HepG2 (cell line): ENCODE results near the gene TNS4. TPM values are rescaled to one million over a fixed set of nuclear protein-coding genes. Genes with fewer than 3 reads are reported as not detected.
A peak's percentile ranks its signal among the peaks of the same experiment; 100 is the strongest.

Experiments used
- ATAC-seq: fragments of 200-7000 bp; cut with Tn5 transposase; 3 replicates; pipeline ENCODE4 v1.9.1; 2020; ENCODE audit warnings: mild to moderate bottlenecking, moderate library complexity
- BruUV-seq: library from RNA; stranded (reverse); fragments of 400-500 nt; replicated peaks from 2 replicates; lab custom pipeline; 2021; lab: Mats Ljungman, UMichigan
- CTCF ChIA-PET: fragments of 300-600 bp; formaldehyde crosslinking; extraction: SDS; loops from one replicate; lab custom pipeline; 2021; ENCODE audit warnings: low total read pairs, inconsistent platforms, low intra/inter-chr PET ratio; lab: Yijun Ruan, JAX
- POLR2A ChIA-PET: fragments of 350-600 bp; sonication (Branson Sonifier 250); formaldehyde crosslinking; loops from one replicate; lab custom pipeline; 2020; ENCODE audit warnings: antibody characterized with exemption, inconsistent platforms; lab: Yijun Ruan, JAX
- DNase-seq: peaks from one replicate; pipeline ENCODE4 v3.0.0-alpha.2; 2015; ENCODE audit warnings: low spot score
- FAIRE-seq: peaks from 3 replicates; lab custom pipeline; 2011; peaks lifted over from hg19 to GRCh38; lab: Jason Lieb, UNC
- H2AFZ ChIP-seq: one replicate; pipeline ENCODE4 v1.6.1; 2011; ENCODE audit warnings: low read length, inconsistent platforms
- H3K27ac ChIP-seq: fragments of 300-600 bp; 3 replicates; pipeline ENCODE4 v1.8.0; 2011; ENCODE audit warnings: mixed run types, mild to moderate bottlenecking, mixed read lengths, low read length, inconsistent platforms; ENCODE audit not compliant: insufficient read depth; ENCODE audit errors: extremely low read length
- H3K27me3 ChIP-seq, 2 experiments: fragments of 200-600 bp in 1 of 2; 2 replicates in 1 of 2; 3 replicates in 1 of 2; pipeline versions ENCODE4 v1.6.0 to v1.8.0; 2011; ENCODE audit warnings: low read length in 2 of 2, mild to moderate bottlenecking in 2 of 2, moderate library complexity in 2 of 2, inconsistent platforms in 1 of 2; ENCODE audit not compliant: insufficient read depth in 2 of 2, control insufficient read depth in 1 of 2
- H3K36me3 ChIP-seq, 2 experiments: fragments of 200-600 bp in 1 of 2; replicated peaks in 1 of 2; 2 replicates in 1 of 2; 3 replicates in 1 of 2; pipeline versions ENCODE4 v1.5.1 to v1.8.0; 2011; ENCODE audit warnings: low read length in 2 of 2, inconsistent platforms in 1 of 2; ENCODE audit not compliant: insufficient read depth in 2 of 2, control insufficient read depth in 1 of 2
- H3K4me1 ChIP-seq: 2 replicates; pipeline ENCODE4 v1.5.1; 2012; ENCODE audit warnings: low read length, inconsistent platforms; ENCODE audit not compliant: insufficient read depth
- H3K4me2 ChIP-seq: 2 replicates; pipeline ENCODE4 v1.6.0; 2011; ENCODE audit warnings: low read depth, low read length, inconsistent platforms
- H3K4me3 ChIP-seq, 3 experiments: fragments of 200-600 bp in 1 of 3; sonication (generic), shearing (Covaris generic) in 1 of 3; replicated peaks in 1 of 3; 2 replicates each; pipeline ENCODE4 v1.5.1; 2011 to 2016; ENCODE audit warnings: low read length in 3 of 3, inconsistent platforms in 2 of 3, low read depth in 2 of 3, mild to moderate bottlenecking in 2 of 3, control low read depth in 1 of 3, mixed read lengths in 1 of 3; ENCODE audit not compliant: insufficient read depth in 1 of 3
- H3K79me2 ChIP-seq: one replicate; pipeline ENCODE4 v1.6.1; 2011; ENCODE audit warnings: low read length, inconsistent platforms; ENCODE audit not compliant: insufficient read depth
- H3K9ac ChIP-seq: 2 replicates; pipeline ENCODE4 v1.6.0; 2011; ENCODE audit warnings: mild to moderate bottlenecking, low read depth, low read length, inconsistent platforms; ENCODE audit not compliant: insufficient read depth
- H3K9me3 ChIP-seq: 2 replicates; pipeline ENCODE4 v1.5.1; 2012; ENCODE audit warnings: mild to moderate bottlenecking, low read length
- H4K20me1 ChIP-seq: 2 replicates; pipeline ENCODE4 v1.6.0; 2011; ENCODE audit warnings: inconsistent platforms, mild to moderate bottlenecking, low read length, moderate library complexity; ENCODE audit not compliant: insufficient read depth
- KLF16 ChIP-seq, 2 experiments: sonication (generic) in 1 of 2; formaldehyde crosslinking in 1 of 2; IDR thresholded peaks; 2 replicates each; pipeline versions ENCODE4 v1.6.1 to v1.8.0; 2016 to 2023; ENCODE audit warnings: missing genetic modification reagents in 2 of 2, missing compliant biosample characterization in 1 of 2
- NFYC ChIP-seq: IDR thresholded peaks from 2 replicates; pipeline ENCODE4 v1.6.1; 2016; ENCODE audit warnings: missing genetic modification reagents, missing compliant biosample characterization
- RBAK ChIP-seq: sonication (generic); formaldehyde crosslinking; IDR thresholded peaks from 2 replicates; pipeline ENCODE4 v1.5.1; 2020; ENCODE audit warnings: mild to moderate bottlenecking, missing genetic modification reagents
- ZMYM3 ChIP-seq: sonication (generic); formaldehyde crosslinking; IDR thresholded peaks from 2 replicates; pipeline ENCODE4 v1.5.1; 2020; ENCODE audit warnings: mild to moderate bottlenecking, missing genetic modification reagents
- ZNF460 ChIP-seq: sonication (generic); formaldehyde crosslinking; IDR thresholded peaks from 2 replicates; pipeline ENCODE4 v1.5.1; 2020; ENCODE audit warnings: missing genetic modification reagents, mild to moderate bottlenecking, borderline replicate concordance
- ZNF646 ChIP-seq: sonication (generic); formaldehyde crosslinking; IDR thresholded peaks from 2 replicates; pipeline ENCODE4 v1.9.0; 2021; ENCODE audit warnings: mild to moderate bottlenecking, missing genetic modification reagents
- WGBS: methylation state at CpG from one replicate; pipeline ENCODE4 v1.1.6; 2017; ENCODE audit warnings: low lambda C conversion rate; 5-methylcytosine and 5-hydroxymethylcytosine counted together
- in situ Hi-C: cut with HindIII; loops from 2 replicates; pipeline ENCODE4 v1.10.0; 2017; ENCODE audit warnings: low pct_unique_long_range_greater_than_20kb; ENCODE audit not compliant: extremely low pct_ligation_motif_present
- intact Hi-C: fragments of 100-400 bp; cut with micrococcal nuclease; formaldehyde crosslinking; loops from one replicate; pipeline ENCODE4 v1.10.0; 2022; ENCODE audit not compliant: unreplicated experiment
- polyA plus RNA-seq, 8 experiments: library from polyadenylated mRNA; depleted of rRNA in 3 of 8; stranded (reverse) in 7 of 8; unstranded in 1 of 8; fragments of >200 nt; fragmentation: Illumina TruSeq in 4 of 8; extraction: Trizol in 4 of 8; gene quantifications; 2 replicates each; pipeline versions ENCODE4 v1.2.1 to v1.2.3, GENCODE V29; 2011 to 2016; ENCODE audit warnings: low read depth in 4 of 8, missing spikeins in 1 of 8, mixed read lengths in 1 of 8; ENCODE audit not compliant: insufficient read depth in 1 of 8
- total RNA-seq, 5 experiments: library from RNA; depleted of rRNA; stranded (reverse); fragments of >200 nt; fragmentation: Illumina TruSeq; extraction: Trizol; gene quantifications; 2 replicates each; pipeline ENCODE4 v1.2.3, GENCODE V29; 2016; ENCODE audit warnings: low read depth in 1 of 5
- TF ChIP-seq, protein P1 (sequence below): IDR thresholded peaks from 2 replicates; pipeline ENCODE4 v1.6.1; 2016; ENCODE audit warnings: low read depth, borderline replicate concordance

The TNS4 gene
- total and polyA plus RNA-seq, 2 of the 13 experiments (the other 11 are each of a cell fraction or from before 2014, with no cell fraction given) = 0.58 to 2.1 TPM

DNA sequence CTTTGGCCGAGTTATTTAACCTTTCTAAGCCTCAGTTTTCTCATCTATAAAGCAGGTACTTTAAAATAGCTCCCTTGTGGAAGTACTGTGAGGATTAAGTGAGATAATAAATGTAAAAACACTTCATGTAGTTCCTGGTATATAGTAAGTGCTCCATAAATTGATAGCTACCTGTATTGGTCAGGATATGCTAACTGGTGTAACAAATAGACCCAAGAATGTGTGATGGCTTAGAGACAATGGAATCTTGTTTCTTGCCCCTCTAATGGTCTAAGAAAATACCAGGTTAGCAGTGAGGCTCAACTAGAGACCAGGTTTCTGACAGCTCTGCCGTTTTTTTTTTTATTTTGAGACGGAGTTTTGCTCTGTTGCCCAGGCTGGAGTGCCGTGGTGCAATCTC lies 34.0 kb upstream of the TNS4 start:
- Histone ChIP-seq H3K27me3 (no peaks in the 10 kb centered on the region), H3K27ac (no peak overlapping the region), H3K4me1 (peaks cover 67% of the 10 kb centered on the region), H4K20me1 (no peaks in the 10 kb centered on the region), H3K79me2 (no peaks in the 10 kb centered on the region)
- 73% methylated on average over 4 of the region's 4 CpGs for WGBS
- intact Hi-C loops (no loop called here), in situ Hi-C loops (no loop called here)
- no peak for DNase-seq
- POLR2A ChIA-PET = interaction anchor here (0.6 to 11.0 kb wide), 6 partner anchors 13 to 177 kb away, joined by 3 to 116 read pairs (median 14); no protein-coding TSS in a partner anchor
- no TSS peak for BruUV-seq
- CTCF ChIA-PET = no interaction called here
- TF ChIP-seq NFYC (CRISPR knock-in tag) (no peak), RBAK (peak; percentile 89; the same call in 1 of the 2 replicates)
- TF ChIP-seq, all 625 proteins: peak for 1
- no peak for ATAC-seq
- no peaks in the 10 kb centered on the region for H3K9me3 ChIP-seq
- H2AFZ ChIP-seq = no peak overlapping the region
- H3K36me3 ChIP-seq = no peaks in the 10 kb centered on the region
- no peak overlapping the region for H3K4me2 ChIP-seq
- no peak for FAIRE-seq
- no peak overlapping the region for H3K9ac ChIP-seq
- H3K4me3 ChIP-seq = no peak overlapping the region

DNA sequence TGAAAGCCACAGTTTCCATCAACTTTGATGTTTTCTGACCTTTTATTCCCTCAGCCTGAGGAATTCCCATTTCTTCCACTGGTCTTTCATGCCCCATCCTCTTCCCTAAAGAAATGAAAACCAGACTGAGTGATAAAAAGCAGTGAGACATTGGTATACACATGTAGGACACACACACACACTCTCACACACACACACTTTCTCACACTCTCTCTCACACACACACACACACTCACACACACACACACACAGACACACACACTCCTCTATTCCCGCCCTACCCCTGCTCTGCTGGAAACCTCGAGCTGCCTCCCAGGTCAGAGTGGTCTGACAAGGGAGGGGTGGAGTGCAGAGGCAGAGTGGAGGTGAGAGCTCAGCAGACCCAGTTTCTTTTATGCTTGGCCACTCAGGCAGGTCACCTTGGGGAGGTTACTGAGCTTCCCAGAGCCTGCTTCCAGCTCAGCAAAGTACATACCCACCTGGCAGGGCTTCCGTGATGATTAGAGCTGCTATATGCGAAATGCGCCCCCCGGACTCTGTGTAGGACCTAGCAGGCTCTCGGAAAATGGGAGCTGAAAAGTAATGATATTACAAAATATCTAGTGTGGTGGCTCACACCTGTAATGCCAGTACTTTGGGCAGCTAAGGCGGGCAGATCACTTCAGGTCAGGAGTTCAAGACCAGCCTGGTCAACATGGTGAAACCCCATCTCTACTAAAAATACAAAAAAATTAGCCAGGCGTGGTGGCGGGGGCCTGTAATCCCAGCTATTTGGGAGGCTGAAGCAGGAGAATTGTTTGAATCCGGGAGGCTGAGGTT lies 33.2 kb upstream of the TNS4 start:
- 80% methylated on average over 11 of the region's 11 CpGs for WGBS
- BruUV-seq = no TSS peak
- intact Hi-C loops = loop anchor here (1.0 to 5.0 kb wide), 2 partner anchors 57 to 135 kb away; no protein-coding TSS in a partner anchor
- H3K79me2 ChIP-seq = no peaks in the 10 kb centered on the region
- TF ChIP-seq ZNF460 (CRISPR knock-in tag) (peak; percentile 53; the same call in 1 of the 2 replicates), ZNF646 (peak; percentile 80), KLF16 (CRISPR knock-in tag; IDR thresholded peaks at IDR 0.05) (0 out of 4 replicates have a peak, but pooled peaks of 1 of the 2 experiments have one; percentile 45), ZMYM3 (CRISPR knock-in tag) (no peak)
- TF ChIP-seq, protein P1, sequence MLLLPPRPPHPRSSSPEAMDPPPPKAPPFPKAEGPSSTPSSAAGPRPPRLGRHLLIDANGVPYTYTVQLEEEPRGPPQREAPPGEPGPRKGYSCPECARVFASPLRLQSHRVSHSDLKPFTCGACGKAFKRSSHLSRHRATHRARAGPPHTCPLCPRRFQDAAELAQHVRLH (CRISPR knock-in tag) = no peak
- H4K20me1 ChIP-seq = no peaks in the 10 kb centered on the region
- H3K9ac ChIP-seq = no peak overlapping the region
- no peak overlapping the region for H2AFZ ChIP-seq
- H3K4me3 ChIP-seq = no peak overlapping the region
- no peak overlapping the region for H3K27ac ChIP-seq
- H3K4me1 ChIP-seq = peaks cover 59% of the 10 kb centered on the region
- no peaks in the 10 kb centered on the region for H3K27me3 ChIP-seq
- CTCF ChIA-PET = interaction anchor here (2.4 to 3.5 kb wide), 4 partner anchors 25 to 172 kb away, joined by 7 to 57 read pairs (median 31); no protein-coding TSS in a partner anchor
- ATAC-seq = peak; percentile 16; the same call in 1 of the 3 replicates
- H3K36me3 ChIP-seq = no peaks in the 10 kb centered on the region
- no peaks in the 10 kb centered on the region for H3K9me3 ChIP-seq
- no peak for FAIRE-seq
- no peak overlapping the region for H3K4me2 ChIP-seq
- no peak for DNase-seq
- in situ Hi-C loops = loop anchor here (5.0 kb wide), 2 partner anchors 92 to 172 kb away; partner anchors contain the start of genes GJD3 and IGFBP4
- POLR2A ChIA-PET = interaction anchor here (0.6 to 11.0 kb wide), 9 partner anchors 8 to 177 kb away, joined by 3 to 116 read pairs (median 5); no protein-coding TSS in a partner anchor
